GM18505 (cell line): ENCODE measurements around the gene IFNAR1.
"Not testable (repeated sequence)": the region's sequence is repeated elsewhere in the genome, so short reads cannot be mapped to it uniquely, and the experiment has no call there.

Experiments used
- ATAC-seq: cut with Tn5 transposase; IDR thresholded peaks from one replicate; pipeline ENCODE4 v1.9.1; 2021; ENCODE audit not compliant: unreplicated experiment
- POLR2A ChIP-seq: IDR thresholded peaks from 4 replicates; pipeline ENCODE4 v1.6.1; 2011; ENCODE audit warnings: borderline replicate concordance; ENCODE audit not compliant: insufficient read depth, insufficient read length; ENCODE audit errors: extremely low read depth

IFNAR1 gene

DNA sequence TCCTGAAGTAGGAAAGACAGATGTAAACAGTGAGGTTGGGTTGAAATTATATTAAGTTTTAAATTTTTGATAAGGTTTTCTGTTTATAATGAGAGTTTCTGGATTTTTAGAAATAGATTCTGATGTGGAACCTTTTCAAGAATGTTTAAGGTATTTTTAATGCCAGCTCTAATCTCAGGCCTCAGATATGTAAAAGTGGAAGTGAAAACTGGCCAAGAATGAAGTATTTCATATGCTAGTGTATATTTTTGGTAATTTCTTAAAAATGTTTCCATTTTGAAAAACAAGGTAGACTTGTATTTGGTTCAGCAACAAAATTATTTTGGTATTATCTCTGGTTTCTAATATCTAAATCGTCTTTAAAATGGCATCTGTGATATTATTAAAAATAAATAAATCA is 14.4 kb downstream of the IFNAR1 start:
- TF ChIP-seq POLR2A: no peak
- no peak for ATAC-seq

DNA sequence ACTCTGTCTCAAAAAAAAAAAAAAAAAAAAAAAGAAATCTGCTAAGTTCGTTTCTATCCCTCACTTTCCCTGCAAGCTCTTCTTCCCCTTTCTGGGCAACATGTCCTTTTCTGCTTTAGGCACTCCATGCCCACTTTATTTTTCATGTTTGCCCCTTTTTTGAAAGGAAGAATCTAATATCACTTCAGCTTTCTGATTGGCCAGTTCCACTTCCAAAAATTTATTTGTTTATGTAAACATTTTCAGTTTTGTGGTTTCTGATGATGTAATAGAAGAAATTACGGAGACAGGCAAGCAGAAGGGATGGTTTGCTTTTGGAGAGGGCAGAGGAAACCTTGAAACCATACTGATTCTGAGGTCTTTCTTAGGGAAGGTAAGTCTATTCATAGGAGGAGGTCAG is 15.1 kb downstream of the IFNAR1 start:
- no peak for ATAC-seq
- no peak for TF ChIP-seq POLR2A

DNA sequence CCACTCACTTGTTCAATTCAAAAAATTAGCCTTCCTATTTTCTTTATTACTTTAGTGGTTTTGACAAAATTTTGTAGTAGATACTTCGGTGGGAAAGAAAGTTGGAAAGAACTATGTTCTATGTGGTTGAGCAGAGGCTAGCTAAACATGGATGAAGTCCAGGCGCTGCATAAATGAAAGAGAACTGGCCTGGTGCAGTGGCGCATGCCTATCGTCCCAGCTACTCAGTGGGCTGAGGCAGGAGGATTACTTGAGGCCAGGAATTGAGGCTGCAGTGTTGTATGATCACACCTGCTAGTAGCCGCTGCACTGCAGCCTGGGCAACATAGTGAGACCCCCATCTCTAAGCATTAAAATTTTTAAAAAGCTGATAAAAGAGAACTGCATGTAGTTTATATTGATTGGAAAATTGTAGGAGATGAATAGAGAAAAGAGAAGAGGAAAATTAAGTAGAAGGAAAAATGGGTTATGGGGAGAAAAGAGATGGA is 21.0 kb downstream of the IFNAR1 start:
- no peak for TF ChIP-seq POLR2A
- ATAC-seq: no peak

DNA sequence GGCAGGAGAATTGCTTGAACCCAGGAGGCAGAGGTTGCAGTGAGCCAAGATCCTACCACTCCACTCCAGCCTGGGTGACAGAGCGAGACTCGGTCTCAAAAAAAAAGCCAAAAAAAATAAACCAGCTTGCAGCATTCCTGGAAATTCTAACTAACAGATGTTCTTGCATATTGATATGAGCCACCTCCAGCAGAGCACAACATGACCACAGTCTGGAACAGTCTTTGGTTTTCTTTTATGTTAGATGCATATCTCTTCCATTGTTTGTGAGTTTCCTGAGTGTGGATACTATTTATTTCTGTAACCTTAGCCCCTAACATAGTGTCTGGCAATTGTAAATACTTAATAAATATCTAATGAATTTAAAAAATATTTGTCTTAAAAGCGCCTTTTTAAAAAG is 23.9 kb downstream of the IFNAR1 start:
- no peak for ATAC-seq
- TF ChIP-seq POLR2A: no peak

DNA sequence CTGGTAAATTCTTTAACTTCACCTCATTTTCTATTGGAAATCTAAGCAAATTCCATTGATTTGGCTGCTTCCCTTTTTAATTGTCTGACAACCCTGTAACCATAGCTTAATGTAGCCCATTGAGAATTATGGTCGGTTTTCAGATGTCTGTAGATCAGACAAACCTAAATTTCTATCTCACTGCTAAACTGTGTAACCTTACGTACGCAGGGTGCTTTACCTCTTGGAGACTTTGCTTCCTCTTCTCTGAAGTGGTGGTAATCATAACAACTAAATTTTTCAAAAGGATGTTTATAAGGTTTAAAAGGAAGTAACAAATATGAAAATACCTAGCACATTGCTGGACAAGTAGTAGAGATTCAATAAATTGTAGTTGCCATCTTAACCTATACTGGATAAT is 25.9 kb downstream of the IFNAR1 start:
- no peak for ATAC-seq
- no peak for TF ChIP-seq POLR2A

DNA sequence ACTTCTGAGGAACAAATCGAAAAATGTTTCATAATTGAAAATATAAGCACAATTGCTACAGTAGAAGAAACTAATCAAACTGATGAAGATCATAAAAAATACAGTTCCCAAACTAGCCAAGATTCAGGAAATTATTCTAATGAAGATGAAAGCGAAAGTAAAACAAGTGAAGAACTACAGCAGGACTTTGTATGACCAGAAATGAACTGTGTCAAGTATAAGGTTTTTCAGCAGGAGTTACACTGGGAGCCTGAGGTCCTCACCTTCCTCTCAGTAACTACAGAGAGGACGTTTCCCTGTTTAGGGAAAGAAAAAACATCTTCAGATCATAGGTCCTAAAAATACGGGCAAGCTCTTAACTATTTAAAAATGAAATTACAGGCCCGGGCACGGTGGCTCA is 30.6 kb downstream of the IFNAR1 start:
- TF ChIP-seq POLR2A: no peak
- no peak for ATAC-seq

DNA sequence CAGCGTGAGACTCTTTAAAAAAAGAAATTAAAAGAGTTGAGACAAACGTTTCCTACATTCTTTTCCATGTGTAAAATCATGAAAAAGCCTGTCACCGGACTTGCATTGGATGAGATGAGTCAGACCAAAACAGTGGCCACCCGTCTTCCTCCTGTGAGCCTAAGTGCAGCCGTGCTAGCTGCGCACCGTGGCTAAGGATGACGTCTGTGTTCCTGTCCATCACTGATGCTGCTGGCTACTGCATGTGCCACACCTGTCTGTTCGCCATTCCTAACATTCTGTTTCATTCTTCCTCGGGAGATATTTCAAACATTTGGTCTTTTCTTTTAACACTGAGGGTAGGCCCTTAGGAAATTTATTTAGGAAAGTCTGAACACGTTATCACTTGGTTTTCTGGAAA is 31.2 kb downstream of the IFNAR1 start:
- ATAC-seq: no peak
- no peak for TF ChIP-seq POLR2A

DNA sequence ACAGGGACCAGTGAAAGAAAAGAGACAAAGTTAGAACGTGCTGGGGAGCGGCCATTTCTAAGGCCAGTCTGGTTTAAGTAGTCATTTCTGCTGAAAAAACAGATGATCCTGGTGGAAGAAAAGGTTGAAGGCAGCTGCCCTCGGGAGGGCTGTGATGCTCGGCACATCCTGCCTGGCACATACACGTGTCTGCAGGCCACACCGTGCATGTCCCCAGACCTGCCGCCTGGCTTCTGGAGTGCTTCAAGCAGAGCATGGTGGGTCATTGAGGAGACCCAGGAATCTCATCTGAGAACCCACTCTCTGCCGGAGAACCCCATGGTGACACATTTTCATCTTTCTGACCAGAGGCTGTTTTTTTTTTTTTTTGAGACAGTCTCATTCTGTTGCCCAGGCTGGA is 32.4 kb downstream of the IFNAR1 start:
- TF ChIP-seq POLR2A: no peak

DNA sequence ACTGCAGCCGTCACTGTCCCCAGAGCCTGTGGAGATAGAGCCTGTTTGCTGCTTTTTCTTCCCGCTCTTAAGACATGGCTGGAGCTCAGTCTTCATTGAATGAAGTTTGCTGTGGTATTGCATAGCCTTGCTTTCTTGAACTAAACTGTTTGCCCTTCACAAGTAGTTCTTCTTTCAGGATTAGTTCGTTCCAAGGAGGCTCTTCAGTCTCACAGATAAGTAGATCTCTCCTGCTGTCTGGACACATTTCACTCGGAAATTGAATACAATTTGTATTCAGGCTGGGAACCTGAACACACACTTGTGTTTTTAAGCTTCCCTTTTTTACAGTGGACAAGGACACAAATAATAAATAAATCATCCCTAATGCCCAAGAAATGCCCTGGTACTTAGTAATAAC is 34.7 kb downstream of the IFNAR1 start:
- ATAC-seq: no peak
- no peak for TF ChIP-seq POLR2A

More for the DNA sequence above, 32.4 kb downstream of the IFNAR1 start:
- ATAC-seq: no peak

DNA sequence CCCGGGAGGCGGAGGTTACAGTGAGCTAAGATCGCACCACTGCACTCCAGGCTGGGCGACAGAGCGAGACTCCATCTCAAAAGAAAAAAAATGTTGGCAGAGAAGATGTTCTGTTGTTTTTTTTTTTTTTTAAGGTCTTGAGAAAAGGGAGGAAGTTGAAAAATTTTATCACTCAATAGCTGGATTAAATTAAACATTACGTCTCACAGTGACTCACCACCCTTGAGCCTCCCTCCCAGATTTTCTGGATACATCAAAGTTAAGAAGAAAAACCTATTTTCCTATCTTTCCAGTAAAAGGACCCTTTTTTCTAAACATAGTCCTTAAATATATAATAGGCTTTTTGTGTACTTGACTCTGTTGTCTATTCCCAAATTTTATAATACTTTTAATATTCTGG is 35.5 kb downstream of the IFNAR1 start:
- no peak for TF ChIP-seq POLR2A
- no peak for ATAC-seq

DNA sequence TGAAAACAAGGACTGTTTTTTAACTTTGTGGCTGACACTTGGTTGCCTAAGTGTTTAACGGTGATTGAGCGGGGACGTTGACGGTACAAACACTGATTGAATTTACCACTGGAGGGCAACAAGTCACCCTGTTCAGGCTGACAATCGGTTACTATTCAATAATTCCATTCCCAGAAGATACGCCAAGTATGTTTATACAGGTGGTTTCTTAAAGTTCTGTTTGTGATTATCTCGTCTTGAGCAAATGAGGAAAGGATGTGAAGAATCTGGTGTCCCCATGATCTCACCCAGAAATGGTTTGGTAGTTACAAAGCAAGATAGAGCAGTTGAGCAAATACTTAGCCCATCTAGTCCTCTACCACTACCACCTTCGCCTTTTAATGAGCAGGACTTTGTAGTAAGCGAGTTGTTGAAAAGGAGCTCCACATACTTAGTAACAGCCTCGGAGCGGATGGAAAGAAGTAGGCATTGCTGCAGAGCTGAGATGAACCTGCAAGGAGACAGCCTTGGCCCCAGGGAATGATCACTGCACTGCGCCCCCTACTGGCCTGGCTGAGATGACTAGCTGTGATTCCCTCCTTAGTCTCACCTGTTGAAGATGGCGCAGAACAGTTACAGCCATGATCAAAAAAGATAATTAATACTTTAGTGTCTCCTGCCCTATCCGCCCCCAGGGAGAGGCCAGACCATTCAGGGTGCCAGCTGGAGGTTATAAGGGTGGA is 36.3 kb downstream of the IFNAR1 start:
- ATAC-seq: peak; percentile 56
- TF ChIP-seq POLR2A: peak; percentile 14

DNA sequence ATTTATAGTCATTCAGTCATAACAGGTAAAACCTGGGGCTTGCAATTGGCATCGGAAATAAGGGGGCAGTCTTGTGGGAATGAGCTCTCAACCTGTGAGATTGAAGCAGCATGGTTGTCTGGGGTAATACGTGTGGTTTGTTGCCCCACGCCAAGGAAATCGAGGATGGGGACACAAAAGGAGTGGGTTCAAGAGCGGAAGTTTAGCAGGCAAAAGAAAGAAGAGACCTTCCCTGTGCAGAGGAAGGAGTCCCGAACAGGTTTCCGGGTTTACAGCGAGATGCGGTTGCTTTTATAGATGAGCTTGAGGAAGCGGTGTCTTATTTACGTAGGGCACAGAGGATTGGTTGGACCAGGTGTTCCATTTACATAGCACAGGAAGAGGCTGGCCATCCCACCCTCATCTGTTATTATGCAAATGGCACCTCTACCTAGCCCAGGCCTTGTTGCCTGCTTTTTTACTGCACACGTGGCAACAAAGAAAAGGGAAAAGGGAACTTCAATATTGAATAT is 37.3 kb downstream of the IFNAR1 start:
- peak; percentile 49 for TF ChIP-seq POLR2A
- no peak for ATAC-seq

DNA sequence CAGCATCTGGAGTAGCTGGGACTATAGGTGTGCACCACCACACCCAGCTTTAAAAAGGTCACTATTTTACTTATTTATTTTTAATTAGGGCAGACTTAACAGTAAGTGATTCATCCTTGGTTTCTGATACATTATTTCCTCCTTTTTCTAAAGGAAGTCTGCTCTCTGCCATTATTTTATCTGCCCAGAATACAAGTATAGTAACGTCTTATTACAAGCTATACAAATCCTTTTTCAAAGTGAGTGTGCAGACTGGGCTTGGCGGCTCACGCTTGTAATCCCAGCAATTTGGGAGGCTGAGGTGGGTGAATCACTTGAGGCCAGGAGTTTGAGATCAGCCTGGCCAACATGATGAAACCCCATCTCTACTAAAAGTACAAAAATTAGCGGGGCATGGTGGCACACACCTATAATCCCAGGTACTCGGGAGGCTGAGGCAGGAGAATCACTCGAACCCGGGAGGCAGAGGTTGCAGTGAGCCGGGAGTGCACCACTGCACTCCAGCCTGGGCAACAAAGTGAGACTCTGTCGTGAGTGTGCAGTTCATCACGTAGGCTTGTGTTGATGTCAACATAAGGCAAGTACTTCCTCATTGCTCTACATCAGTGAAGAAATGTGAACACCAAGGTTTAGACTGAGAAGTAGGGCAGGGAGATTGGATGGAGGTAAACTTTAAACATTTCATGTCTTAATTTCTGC is 39.3 kb downstream of the IFNAR1 start:
- ATAC-seq: not testable (repeated sequence)

DNA sequence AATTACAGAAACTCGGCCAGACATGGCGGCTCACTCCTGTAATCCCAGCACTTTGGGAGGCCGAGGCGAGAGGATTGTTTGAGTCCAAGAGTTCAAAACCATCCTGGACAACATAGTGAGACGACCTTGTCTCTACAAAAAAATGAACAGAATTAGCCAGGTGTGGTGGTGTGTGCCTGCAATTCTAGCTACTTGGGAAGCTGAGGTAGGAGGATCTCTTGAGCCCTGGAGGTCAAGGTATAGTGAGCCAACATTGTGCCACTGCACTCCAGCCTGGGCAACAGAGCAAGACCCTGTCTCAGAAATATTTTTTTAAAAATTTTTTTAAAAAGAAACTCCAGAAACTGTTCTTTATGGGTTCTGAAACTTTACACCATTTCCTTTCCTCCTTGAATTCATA is 40.1 kb downstream of the IFNAR1 start:
- ATAC-seq: no peak
- no peak for TF ChIP-seq POLR2A
